PFSK-1 (cell line): Measurements from ENCODE around the gene RBFOX1.

ENCODE experiments used
- POLR2AphosphoS5 ChIP-seq: IDR thresholded peaks from 2 replicates; pipeline ENCODE4 v1.6.1; 2012; ENCODE audit warnings: low read depth, mild to moderate bottlenecking, control low read depth, low read length, moderate library complexity
- REST ChIP-seq, 2 experiments: IDR thresholded peaks; 2 replicates each; pipeline versions ENCODE4 v1.6.1 to v1.8.0; 2011 to 2012; ENCODE audit warnings: low read depth in 2 of 2, low read length in 2 of 2, control low read depth in 1 of 2, inconsistent platforms in 1 of 2, mild to moderate bottlenecking in 1 of 2, moderate library complexity in 1 of 2; ENCODE audit not compliant: insufficient read depth in 1 of 2
- SIN3A ChIP-seq: IDR thresholded peaks from 2 replicates; pipeline ENCODE4 v1.6.1; 2012; ENCODE audit warnings: mild to moderate bottlenecking, low read length, moderate library complexity, borderline replicate concordance; ENCODE audit not compliant: insufficient read depth
- TAF1 ChIP-seq: IDR thresholded peaks from 2 replicates; pipeline ENCODE4 v1.6.1; 2012; ENCODE audit warnings: low read length, control low read depth, borderline replicate concordance; ENCODE audit not compliant: insufficient read depth

DNA sequence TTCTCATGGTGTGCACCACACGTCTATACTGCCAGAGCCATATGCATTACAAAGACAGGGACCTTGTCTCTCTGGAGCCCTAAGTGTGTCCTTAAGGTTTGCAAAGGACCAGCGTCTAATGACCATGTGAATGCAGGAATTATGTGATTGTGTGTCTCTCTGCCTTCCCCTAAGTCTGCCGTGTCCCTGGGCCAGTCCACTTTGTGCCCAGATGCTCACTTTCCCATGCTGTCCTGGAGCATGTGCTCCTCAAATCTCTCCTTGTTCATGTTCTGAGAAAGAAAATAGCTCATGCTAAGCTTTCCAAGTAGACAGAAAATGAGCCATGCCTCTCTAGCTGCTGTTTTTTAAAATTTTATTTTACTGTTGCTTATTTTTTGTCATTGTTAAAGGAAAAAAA lies 125.5 kb downstream of the RBFOX1 start:
- TF ChIP-seq TAF1 (no peak), POLR2AphosphoS5 (no peak), REST (IDR thresholded peaks at IDR 0.05; ENCODE audit: insufficient read depth in 1 of 2, low read depth in 2 of 2, low read length in 2 of 2) (no peak), SIN3A (no peak)
